SK-N-MC (cell line): ENCODE measurements around the gene FNDC3A.

ENCODE experiments used
- EZH2 ChIP-seq: fragments of 200-600 bp; sonication (generic); IDR thresholded peaks from one replicate; pipeline ENCODE4 v1.6.1; 2017; ENCODE audit warnings: antibody characterized with exemption
- FOXP2 ChIP-seq: optimal IDR thresholded peaks from 2 replicates; pipeline ENCODE3; 2011; ENCODE audit warnings: mild to moderate bottlenecking, moderate library complexity; ENCODE audit not compliant: insufficient read depth; ENCODE audit errors: extremely low read length, control extremely low read depth
- POLR2AphosphoS5 ChIP-seq: IDR thresholded peaks from 2 replicates; pipeline ENCODE4 v1.6.1; 2012; ENCODE audit warnings: mild to moderate bottlenecking, low read depth, low read length, borderline replicate concordance

DNA sequence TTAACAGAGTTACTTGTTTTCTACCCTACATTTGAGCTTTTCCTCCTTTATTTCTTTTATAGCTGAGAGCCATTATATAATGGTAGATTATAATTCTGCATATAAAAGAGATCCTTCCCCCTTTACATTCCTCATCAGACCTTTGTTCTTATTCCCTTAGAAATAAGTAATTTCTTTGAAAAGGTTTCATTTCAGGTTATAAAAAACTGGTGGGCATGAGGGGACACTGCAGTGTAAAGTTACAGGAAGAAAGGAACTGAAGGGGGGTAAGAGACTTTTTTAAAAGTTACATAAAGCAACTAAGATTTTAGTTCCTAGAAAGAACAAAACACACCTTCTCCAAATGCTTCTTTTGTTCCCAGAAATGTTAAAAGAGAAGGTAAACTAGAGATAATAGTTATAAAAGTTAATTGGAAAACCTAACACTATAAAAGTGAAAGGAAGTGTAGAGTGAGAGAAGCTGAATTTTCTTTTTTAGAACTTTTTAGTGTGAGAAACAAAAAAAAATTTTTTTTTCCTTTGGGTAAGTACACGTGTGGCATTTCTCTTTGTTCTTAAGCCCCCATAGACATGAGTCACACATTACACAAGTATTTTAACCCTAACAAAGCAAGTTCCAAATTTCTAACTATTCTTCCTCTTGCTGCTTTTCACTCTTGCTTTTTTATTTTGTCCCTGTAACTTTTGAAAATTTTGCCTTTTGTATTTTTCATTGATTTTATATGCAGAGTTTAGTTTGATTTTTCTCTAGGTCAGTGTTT lies 138.0 kb downstream of the FNDC3A start:
- TF ChIP-seq POLR2AphosphoS5 (no peak), EZH2 (no peak), FOXP2 (no peak)
